KMS-11 (cell line): ENCODE data around the gene CAPN3.

Experiments used
- H2AFZ ChIP-seq: fragments of 200-600 bp; sonication (generic); 2 replicates; pipeline ENCODE4 v1.6.1; 2016; ENCODE audit warnings: antibody characterized with exemption, mixed run types, low read depth
- H3K27ac ChIP-seq: fragments of 200-600 bp; sonication (generic); 2 replicates; pipeline ENCODE4 v1.6.1; 2016; ENCODE audit warnings: mild to moderate bottlenecking, mixed run types
- H3K27me3 ChIP-seq: fragments of 200-600 bp; sonication (generic); 2 replicates; pipeline ENCODE4 v1.6.1; 2017; ENCODE audit warnings: mild to moderate bottlenecking, low read depth, mixed run types, moderate library complexity; ENCODE audit not compliant: insufficient read depth
- H3K36me3 ChIP-seq: fragments of 200-600 bp; sonication (generic); 2 replicates; pipeline ENCODE4 v1.6.1; 2017; ENCODE audit warnings: mild to moderate bottlenecking, mixed run types; ENCODE audit not compliant: insufficient read depth
- H3K4me1 ChIP-seq: fragments of 200-600 bp; sonication (generic); 2 replicates; pipeline ENCODE4 v1.6.1; 2016; ENCODE audit warnings: mild to moderate bottlenecking, low read depth, mixed run types; ENCODE audit not compliant: poor library complexity, severe bottlenecking
- H3K4me2 ChIP-seq: fragments of 200-600 bp; sonication (generic); 2 replicates; pipeline ENCODE4 v1.7.0; 2016; ENCODE audit warnings: mild to moderate bottlenecking, mixed run types
- H3K4me3 ChIP-seq: fragments of 200-600 bp; sonication (generic); IDR thresholded peaks from 2 replicates; pipeline ENCODE4 v1.6.1; 2017; ENCODE audit warnings: low read depth, low read length, mixed read lengths; ENCODE audit not compliant: insufficient read depth
- H3K79me2 ChIP-seq: fragments of 200-600 bp; sonication (generic); 2 replicates; pipeline ENCODE4 v1.6.1; 2016; ENCODE audit warnings: low read depth, mixed run types; ENCODE audit not compliant: insufficient read depth
- H3K9ac ChIP-seq: fragments of 200-600 bp; sonication (generic); 2 replicates; pipeline ENCODE4 v1.6.1; 2016; ENCODE audit warnings: mild to moderate bottlenecking, mixed run types
- H4K20me1 ChIP-seq: fragments of 200-600 bp; sonication (generic); 2 replicates; pipeline ENCODE4 v1.6.1; 2016; ENCODE audit warnings: mild to moderate bottlenecking, mixed run types; ENCODE audit not compliant: insufficient read depth
- CTCF ChIP-seq: fragments of 200-600 bp; sonication (generic); conservative IDR thresholded peaks from 2 replicates; pipeline ENCODE4 v1.6.1; 2017; ENCODE audit warnings: low read depth, mild to moderate bottlenecking, antibody characterized with exemption, low read length, moderate library complexity, mixed read lengths

The CAPN3 gene

GRCh38 chr15:42375941-42376340 is 16.6 kb downstream of the CAPN3 start:
- Histone ChIP-seq H3K4me1 (no peaks in the 10 kb centered on the region), H3K27me3 (no peaks in the 10 kb centered on the region), H3K9ac (no peak overlapping the region), H3K79me2 (no peaks in the 10 kb centered on the region), H3K36me3 (no peaks in the 10 kb centered on the region), H3K4me2 (no peak overlapping the region), H3K27ac (no peak overlapping the region), H2AFZ (no peak overlapping the region), H4K20me1 (no peaks in the 10 kb centered on the region), H3K4me3 (no peak overlapping the region)
- TF ChIP-seq CTCF, result no peak

GRCh38 chr15:42378011-42378410 is 18.7 kb downstream of the CAPN3 start:
- Histone ChIP-seq H3K4me3 (no peak overlapping the region), H3K4me1 (no peaks in the 10 kb centered on the region), H3K36me3 (no peaks in the 10 kb centered on the region), H3K79me2 (no peaks in the 10 kb centered on the region), H3K9ac (no peak overlapping the region), H2AFZ (no peak overlapping the region), H3K27me3 (no peaks in the 10 kb centered on the region), H3K4me2 (no peak overlapping the region), H3K27ac (no peak overlapping the region), H4K20me1 (no peaks in the 10 kb centered on the region)
- TF ChIP-seq CTCF, result no peak

- H3K27ac ChIP-seq, result no peak overlapping the region
- H3K36me3 ChIP-seq, result no peaks in the 10 kb centered on the region
- no peak for TF ChIP-seq CTCF
- H3K4me2 ChIP-seq, result no peak overlapping the region
- H3K79me2 ChIP-seq, result no peaks in the 10 kb centered on the region
- no peaks in the 10 kb centered on the region for H3K27me3 ChIP-seq
- H3K4me1 ChIP-seq, result no peaks in the 10 kb centered on the region
- no peaks in the 10 kb centered on the region for H4K20me1 ChIP-seq
- H2AFZ ChIP-seq, result no peak overlapping the region
- no peak overlapping the region for H3K9ac ChIP-seq
- H3K4me3 ChIP-seq, result no peak overlapping the region
These were observed 25.3 kb downstream of the CAPN3 start for GRCh38 chr15:42384597-42384996.

- H3K27ac ChIP-seq, result no peak overlapping the region
- no peaks in the 10 kb centered on the region for H3K27me3 ChIP-seq
- no peak overlapping the region for H3K9ac ChIP-seq
- H3K4me1 ChIP-seq, result no peaks in the 10 kb centered on the region
- H3K4me2 ChIP-seq, result no peak overlapping the region
- no peak overlapping the region for H3K4me3 ChIP-seq
- peak; percentile 50 for TF ChIP-seq CTCF
- no peaks in the 10 kb centered on the region for H3K79me2 ChIP-seq
- H2AFZ ChIP-seq, result no peak overlapping the region
- H4K20me1 ChIP-seq, result no peaks in the 10 kb centered on the region
- H3K36me3 ChIP-seq, result no peaks in the 10 kb centered on the region
These were observed 26.1 kb downstream of the CAPN3 start for GRCh38 chr15:42385206-42385979.
